ENCODE data around the gene CHMP4A.
"Not testable (repeated sequence)": the region's sequence is repeated elsewhere in the genome, so short reads cannot be mapped to it uniquely, and the experiment has no call there.

The CHMP4A gene

GRCh38 chr14:24247422-24247821, 34.1 kb upstream of the CHMP4A start:
- DNase-seq (ENCODE audit: low read depth in 1 of 2, low spot score in 1 of 2) = no peak

- no peak for DNase-seq (ENCODE audit: low read depth in 1 of 2, low spot score in 1 of 2)
Observed at GRCh38 chr14:24246765-24247212, 33.5 kb upstream of the CHMP4A start.

GRCh38 chr14:24245350-24245749, 32.1 kb upstream of the CHMP4A start:
- not testable (repeated sequence) for DNase-seq (ENCODE audit: low read depth in 1 of 2, low spot score in 1 of 2)

GRCh38 chr14:24243336-24243836, 30.1 kb upstream of the CHMP4A start:
- DNase-seq (ENCODE audit: low read depth in 1 of 2, low spot score in 1 of 2) = no peak

- peak in 1 of 2 donors; percentile 87 for DNase-seq (ENCODE audit: low read depth in 1 of 2, low spot score in 1 of 2)
Observed at GRCh38 chr14:24241829-24242443, 28.6 kb upstream of the CHMP4A start.

GRCh38 chr14:24240110-24240918, 27.0 kb upstream of the CHMP4A start:
- DNase-seq (ENCODE audit: low read depth in 1 of 2, low spot score in 1 of 2) = no peak

GRCh38 chr14:24238527-24239037, 25.3 kb upstream of the CHMP4A start:
- DNase-seq (ENCODE audit: low read depth in 1 of 2, low spot score in 1 of 2) = no peak

GRCh38 chr14:24238123-24238522, 24.8 kb upstream of the CHMP4A start:
- DNase-seq (ENCODE audit: low read depth in 1 of 2, low spot score in 1 of 2) = no peak

GRCh38 chr14:24237463-24237955, 24.2 kb upstream of the CHMP4A start:
- no peak for DNase-seq (ENCODE audit: low read depth in 1 of 2, low spot score in 1 of 2)

- DNase-seq (ENCODE audit: low read depth in 1 of 2, low spot score in 1 of 2) = no peak
Observed at GRCh38 chr14:24236689-24237462, 23.6 kb upstream of the CHMP4A start.

GRCh38 chr14:24235804-24236688, 22.8 kb upstream of the CHMP4A start:
- DNase-seq (ENCODE audit: low read depth in 1 of 2, low spot score in 1 of 2) = no peak

- DNase-seq (ENCODE audit: low read depth in 1 of 2, low spot score in 1 of 2) = no peak
Observed at GRCh38 chr14:24234095-24235005, 21.1 kb upstream of the CHMP4A start.

- DNase-seq (ENCODE audit: low read depth in 1 of 2, low spot score in 1 of 2) = no peak
Observed at GRCh38 chr14:24233538-24233866, 20.2 kb upstream of the CHMP4A start.

- peak in 1 of 2 donors; percentile 40 for DNase-seq (ENCODE audit: low read depth in 1 of 2, low spot score in 1 of 2)
Observed at GRCh38 chr14:24232645-24233537, 19.6 kb upstream of the CHMP4A start, which contains the start of gene GMPR2. Gene GMPR2 (plus strand): TSS chr14:24232929. CDS start chr14:24233254, 325 bp downstream.

GRCh38 chr14:24232121-24232644, 18.9 kb upstream of the CHMP4A start, which contains the start of gene NEDD8:
Gene NEDD8 (minus strand): TSS chr14:24232367. CDS start chr14:24232267, 100 bp downstream.
- DNase-seq (ENCODE audit: low read depth in 1 of 2, low spot score in 1 of 2) = peak; percentile 74 to 77

GRCh38 chr14:24231263-24232120, 18.2 kb upstream of the CHMP4A start:
- no peak for DNase-seq (ENCODE audit: low read depth in 1 of 2, low spot score in 1 of 2)

- DNase-seq (ENCODE audit: low read depth in 1 of 2, low spot score in 1 of 2) = no peak
Observed at GRCh38 chr14:24228902-24229301, 15.6 kb upstream of the CHMP4A start.
